ENCODE data around the gene ARHGEF16.

ARHGEF16 gene

DNA sequence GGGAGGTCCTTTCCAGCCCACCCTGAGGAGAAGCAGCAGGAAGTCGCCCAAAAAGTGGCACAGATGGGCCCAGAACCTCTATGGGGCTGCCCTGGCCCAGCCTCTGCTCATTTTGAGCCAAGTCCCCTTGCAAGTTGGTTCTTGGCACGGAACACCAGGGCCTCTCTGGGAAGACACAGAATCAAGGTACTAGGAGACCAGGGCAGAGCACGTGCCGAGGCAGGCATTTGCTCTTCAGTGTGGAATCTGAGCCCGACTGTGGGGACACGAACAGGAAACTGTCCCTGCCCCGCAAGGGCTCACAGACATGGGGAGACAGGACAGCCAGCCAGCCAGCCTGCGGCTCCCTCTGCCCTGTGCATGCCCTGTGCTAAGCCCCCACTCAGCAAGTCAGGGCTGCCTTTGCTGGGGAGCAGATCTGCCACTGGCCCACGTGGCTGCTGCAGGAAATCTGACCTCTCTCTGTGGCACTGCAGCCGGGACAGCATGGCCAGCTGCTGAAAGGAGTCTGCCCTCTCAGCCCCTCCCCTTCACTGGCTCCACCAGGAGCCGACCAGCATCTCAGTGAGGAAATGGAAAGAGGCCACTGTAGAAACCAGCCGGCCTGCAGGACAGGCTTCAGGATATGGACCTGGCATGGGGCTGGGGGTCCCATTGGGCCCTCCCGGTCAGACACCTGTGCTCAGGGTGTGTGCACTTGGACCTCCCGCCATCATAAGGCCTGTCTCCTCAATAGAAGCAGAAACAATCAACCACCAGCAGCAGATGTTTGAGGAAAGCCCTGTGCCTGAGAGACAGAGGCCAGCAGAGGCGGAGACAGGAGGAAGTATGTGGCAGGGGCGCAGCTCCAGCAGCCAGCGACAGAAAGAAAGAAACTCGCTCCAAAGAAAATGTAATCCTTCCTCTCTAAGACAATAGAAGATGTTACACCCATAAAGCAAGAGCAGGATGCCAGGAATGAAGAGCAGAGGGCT lies 3.7 kb downstream of the ARHGEF16 start:
- no peak for DNase-seq

DNA sequence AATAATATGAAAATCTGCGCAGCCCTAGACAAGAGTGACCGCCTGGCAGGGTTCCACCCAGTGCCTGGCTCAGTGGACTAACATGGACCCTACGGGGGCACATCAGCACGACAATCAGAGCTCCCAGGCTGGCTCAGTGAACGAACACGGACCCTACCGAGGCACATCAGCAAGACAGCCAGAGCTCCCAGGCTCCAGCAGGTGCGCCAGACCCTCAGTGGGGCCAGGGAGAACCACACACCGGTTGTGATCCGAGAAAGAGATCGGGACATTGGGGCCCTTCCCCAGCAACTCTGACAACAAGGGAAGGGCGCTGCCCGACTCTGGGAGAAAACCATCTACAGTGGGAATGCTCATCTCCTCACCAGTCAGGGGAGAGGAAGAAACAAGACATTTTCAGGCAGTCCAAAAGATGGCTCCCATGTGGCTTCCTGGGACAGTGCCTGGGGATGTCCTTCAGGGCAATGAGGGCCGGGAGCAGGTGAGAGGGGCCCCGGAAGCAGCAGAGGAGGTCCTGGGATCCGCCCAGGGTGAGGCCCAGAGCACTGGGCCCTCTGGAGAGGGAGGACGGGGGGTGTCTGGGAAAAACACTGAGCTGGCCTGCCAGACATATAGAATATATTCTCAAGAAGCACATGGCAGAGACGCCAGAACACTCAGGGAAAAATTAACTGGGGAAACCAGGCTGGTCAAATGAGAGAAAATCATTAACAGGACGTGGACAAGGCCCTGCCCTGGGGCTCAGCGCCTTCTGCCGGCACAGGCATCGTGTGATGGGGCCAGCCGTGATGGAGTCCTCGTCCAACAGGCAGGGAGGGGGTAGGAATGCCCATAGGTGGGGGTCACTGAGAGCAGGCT lies 4.8 kb downstream of the ARHGEF16 start:
- no peak for DNase-seq

DNA sequence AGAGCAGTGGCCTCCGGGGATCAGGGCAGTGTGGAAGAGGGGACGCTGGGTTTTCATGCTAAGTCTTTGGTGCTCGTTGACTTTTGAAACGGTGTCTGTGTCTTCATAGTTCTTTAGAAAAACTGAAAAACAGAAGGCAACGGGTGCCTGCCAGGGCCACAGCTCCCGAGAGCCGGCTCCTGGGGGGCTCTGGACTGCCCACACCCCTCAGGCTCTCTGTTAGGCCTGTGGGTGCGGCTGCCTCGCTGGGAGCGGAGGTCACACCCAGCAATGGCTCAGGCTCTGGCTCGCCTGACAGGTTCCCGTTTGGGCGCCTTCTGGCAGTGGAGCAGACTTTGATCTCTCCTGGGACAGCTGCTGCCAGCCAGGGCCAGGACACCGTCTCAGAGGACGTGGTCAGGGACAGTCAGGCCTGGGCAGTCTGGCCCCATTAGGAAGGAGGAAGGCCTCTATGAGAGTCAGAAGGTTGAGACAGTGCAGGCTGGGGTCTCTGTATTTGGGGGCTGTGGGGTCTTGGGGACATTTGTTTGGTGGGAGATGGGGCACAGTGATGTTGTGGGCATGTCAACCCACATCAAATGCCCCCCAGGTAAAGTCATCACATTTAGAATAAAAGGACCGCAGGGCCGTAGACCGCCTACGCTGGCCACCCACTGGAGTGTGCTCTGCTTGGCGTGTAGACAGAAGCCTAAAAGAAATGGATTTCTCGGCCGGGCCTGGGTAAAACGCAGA lies 5.6 kb downstream of the ARHGEF16 start:
- DNase-seq: no peak

GRCh38 chr1:3460672-3461131 lies 6.2 kb downstream of the ARHGEF16 start:
- DNase-seq: no peak

DNA sequence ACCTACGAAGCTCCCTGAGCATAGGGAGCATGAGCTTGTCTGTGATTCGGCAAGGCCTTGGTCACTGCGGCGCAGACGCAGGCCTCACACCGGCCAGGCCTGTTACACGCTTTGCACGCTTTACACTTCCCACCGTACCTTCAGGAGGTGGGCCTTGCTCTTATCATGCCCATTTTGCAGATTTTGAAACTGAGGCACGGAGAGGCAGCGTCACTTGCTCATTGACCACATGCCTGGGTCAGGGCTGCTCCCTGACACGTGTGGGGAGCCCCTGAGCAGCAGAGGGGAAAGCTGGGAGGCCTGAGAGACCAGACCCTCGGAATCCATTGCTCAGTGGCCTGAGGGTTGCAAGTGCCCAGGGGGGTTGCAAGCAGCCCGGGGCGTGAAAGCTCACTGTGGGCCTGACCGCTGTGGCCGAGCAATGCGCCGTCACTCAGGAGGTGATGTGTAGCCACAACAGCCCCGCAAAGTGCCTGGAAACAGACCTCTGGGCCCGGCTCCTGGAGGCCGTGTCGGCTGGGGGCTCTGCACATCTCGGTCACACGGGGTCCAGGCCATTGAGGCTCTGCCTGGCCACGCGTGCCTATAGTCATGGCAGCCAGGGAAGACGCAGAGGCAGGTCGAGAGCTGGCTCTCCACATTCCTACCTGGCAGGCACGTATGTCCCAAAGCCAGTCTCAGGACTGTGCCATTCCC lies 6.9 kb downstream of the ARHGEF16 start:
- DNase-seq: no peak

DNA sequence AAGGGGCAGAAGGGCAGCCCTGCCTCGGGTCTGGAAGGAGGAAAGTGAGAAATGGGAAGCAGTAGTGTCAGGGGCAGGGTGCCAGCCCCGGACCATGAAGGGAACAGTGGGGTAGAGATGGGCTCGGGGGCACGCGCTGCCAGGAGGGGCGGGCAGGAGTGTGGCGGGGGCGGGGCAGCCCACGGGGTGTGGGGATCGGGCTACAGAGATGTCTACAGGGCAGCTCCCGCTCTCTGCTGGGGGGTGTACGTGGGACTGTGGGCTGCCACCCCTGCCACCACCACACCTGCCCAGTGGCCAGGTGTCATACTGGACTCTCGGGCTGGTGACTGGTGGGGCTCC lies 7.4 kb downstream of the ARHGEF16 start:
- DNase-seq: no peak

DNA sequence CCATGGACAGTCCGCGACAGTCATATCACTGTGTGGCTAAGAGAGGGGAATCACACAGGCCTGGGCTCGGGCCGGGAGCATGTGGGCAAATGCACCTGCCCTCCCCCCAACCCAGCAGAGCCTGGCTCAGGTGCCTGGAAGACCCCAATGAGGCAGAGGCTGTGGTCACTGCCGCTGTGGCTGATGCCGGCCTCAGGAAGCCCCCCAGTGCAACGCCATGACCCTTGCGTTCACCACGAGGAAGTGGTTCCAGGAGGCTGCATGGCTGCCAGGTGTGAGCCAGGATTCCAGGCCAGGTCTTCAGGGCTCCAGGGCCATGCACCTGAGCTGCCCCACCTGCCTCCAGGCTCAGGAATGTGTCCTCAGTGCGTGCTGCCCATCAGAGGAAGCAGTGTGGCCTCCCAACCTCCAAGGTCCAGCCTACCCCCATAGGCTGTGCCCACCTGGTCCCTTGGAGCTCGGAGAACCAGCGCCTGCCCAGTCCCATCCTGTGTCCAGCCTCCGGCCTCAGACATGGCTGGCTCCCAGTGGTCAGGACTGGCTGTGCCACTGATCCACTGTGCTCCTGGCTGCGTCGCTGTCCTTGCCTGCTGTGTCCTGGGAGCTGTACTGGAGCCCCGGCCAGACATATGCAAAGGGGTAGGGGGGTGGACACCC lies 8.0 kb downstream of the ARHGEF16 start:
- no peak for DNase-seq

DNA sequence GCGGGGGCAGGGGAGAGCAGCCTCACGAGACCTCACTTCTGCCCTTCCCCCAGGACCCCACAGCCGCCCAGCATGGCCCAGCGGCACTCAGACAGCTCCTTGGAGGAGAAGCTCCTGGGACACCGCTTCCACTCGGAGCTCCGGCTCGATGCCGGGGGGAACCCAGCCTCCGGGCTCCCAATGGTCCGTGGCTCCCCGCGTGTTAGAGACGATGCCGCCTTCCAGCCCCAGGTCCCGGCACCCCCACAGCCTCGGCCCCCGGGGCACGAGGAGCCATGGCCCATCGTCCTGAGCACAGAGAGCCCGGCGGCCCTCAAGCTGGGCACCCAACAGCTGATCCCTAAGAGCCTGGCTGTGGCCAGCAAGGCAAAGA lies 8.5 kb downstream of the ARHGEF16 start:
- DNase-seq: no peak

DNA sequence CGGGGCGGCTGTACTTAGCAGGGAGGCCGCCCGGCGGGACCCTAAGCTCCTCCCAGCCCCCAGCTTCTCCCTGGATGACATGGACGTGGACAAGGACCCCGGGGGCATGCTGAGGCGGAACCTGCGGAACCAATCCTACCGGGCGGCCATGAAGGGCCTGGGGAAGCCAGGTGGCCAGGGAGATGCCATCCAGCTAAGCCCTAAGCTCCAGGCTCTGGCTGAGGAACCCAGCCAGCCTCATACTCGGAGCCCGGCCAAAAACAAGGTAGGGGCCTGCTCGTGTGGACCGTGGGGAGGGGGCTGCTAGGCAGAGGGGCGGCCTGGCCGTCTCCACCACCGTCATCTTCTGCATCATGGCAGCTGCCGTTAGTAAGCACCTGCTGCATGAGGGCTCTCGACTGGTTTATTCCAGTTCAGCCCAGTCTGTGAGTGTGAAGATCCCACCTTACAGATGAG lies 9.0 kb downstream of the ARHGEF16 start:
- DNase-seq: no peak

- no peak for DNase-seq
These were observed 9.6 kb downstream of the ARHGEF16 start for GRCh38 chr1:3463891-3464648.

GRCh38 chr1:3464649-3465025 lies 10.2 kb downstream of the ARHGEF16 start:
- no peak for DNase-seq

- DNase-seq: no peak
These were observed 10.8 kb downstream of the ARHGEF16 start for GRCh38 chr1:3465091-3465934.

DNA sequence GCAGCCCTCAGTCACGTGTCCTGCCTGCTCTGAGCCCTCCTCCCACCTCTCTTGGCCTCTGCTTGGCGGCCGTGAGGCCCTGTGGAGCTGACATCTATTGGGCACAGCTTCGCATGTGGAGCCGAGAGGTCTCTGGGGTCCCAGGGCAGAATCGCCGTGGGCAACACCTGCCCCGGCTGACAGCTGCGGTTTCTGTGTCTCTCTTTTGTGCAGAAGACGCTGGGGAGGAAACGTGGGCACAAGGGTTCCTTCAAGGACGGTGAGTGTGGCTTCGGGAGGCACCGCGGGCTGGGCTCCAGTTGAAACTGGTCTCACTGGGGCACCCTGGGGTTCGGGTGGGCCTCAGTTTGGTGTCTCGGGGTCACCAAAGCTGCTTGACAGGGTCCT lies 11.5 kb downstream of the ARHGEF16 start:
- no peak for DNase-seq

- DNase-seq: no peak
These were observed 12.1 kb downstream of the ARHGEF16 start for GRCh38 chr1:3466366-3467075.

DNA sequence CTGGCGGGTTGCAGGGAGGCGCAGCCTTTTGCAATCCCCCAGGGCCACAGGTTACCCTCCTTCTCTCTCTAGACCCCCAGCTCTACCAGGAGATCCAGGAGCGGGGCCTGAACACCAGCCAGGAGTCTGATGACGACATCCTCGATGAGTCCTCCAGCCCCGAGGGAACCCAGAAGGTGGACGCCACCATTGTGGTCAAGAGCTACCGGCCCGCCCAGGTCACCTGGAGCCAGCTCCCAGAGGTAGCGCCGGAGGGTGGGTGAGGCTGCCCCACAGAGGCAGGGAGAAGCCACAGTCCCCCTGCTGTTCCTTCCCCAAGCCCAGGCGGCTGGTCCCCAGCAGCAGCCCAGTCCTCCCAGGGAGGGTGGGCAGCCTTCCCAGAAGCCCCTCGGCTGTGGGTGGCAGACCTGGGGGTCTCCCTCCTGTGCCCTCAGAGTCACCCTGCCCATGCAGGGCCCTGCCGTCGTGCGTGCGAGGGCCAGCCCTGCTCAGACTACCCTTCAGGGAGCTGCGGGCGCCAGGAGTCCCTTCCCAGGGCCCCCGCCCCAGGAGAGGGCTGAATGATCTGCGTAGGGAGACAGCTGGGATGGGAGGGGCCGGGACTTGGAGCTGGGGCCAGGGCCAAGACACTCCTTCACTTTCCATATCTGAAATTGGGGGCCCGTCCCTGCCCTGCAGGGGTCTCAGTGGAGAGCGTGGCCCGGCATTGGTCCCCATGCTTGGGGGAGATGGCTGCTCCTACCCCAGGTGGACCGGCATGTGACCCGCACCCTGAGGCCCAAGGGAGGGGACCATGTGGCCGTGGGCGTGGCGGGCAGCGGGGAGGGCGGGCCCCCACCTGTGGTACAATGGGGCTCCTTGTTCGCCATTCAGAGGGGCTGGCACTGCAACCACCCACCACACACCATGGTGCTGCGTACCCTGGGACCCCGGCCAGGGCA lies 12.9 kb downstream of the ARHGEF16 start:
- no peak for DNase-seq

DNA sequence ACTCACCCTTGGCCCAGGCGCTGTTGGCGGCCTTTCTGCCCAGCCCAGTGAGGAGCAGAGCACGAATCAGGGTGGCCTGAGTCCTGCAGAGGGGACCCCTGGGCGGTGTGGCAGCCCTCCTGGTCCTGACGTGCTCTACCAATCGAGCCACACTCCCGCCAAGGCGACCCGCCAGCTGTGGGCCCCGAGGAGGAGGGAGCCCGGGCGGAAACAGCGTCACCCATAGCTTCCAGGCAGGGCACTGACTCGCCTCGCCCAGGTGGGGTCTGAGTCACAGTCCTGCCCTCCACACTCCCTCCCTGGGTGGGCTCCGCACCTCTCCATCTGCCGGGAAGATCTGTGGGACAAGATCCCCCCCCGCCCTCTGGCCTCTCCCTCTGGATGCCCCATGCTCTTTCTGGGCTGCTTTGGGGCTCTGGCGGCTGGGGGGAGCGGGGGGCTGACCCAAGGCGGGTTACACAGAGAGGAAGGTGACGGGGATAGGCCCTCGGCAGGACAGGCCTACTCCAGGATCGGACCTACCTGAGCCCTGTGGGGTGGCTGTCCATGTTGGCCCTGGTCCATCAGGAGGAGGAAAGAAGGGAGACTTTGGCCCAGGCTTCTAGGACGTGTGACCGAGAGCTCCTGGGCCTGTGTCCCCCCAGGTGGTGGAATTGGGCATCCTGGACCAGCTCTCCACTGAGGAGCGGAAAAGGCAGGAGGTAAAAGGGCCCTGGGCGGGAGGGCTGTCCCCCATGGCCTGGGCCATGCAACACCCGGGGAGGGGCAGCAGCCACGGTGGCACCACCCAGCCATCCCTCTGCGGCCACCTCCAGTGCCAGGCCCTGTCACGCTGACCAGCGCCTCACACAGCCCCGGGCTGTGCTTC lies 14.0 kb downstream of the ARHGEF16 start:
- DNase-seq: no peak

Data from NCI-H2081 (cell line).